HL-60/S4 treated with phorbol 12-myristate 13-acetate at 8.2 ng/mL for 4 days and 3 days (cell line): Measurements from ENCODE around the gene ZBTB12.
"Not testable (repeated sequence)": the region's sequence is repeated elsewhere in the genome, so short reads cannot be mapped to it uniquely, and the experiment has no call there.

Source experiments
- in situ Hi-C: fragments of 300-500 bp; cut with MboI; formaldehyde crosslinking; loops from 2 replicates; pipeline ENCODE4 v1.15.0; 2022; ENCODE audit warnings: low sequenced_read_pairs

The ZBTB12 gene

DNA sequence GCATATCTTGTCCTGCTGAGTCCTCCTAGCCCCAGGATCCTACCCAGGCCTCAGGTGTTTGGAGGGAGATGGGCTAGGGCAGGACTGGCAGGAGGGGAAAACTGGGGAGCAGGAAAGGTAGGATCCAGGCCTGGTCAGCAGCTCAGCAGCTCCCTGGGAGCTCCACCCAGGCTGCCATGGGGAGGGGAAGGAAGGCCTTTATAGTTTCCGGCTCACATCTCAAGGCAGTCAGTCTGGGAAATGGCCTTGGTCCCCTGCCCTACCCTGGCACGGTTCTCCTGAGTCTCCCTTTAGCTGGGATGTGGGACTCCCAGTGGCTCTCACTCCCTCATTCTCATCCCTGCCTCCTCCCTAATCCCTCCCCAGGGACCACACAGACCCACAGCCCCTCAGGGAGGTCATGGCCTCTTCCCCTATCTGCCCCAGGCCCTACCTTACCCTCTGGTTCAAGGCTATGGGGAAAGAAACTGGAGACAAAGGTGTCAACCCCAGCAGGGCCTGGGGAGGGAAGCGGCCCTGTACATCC, 24.7 kb downstream of the ZBTB12 start:
- in situ Hi-C loops: no loop called here

DNA sequence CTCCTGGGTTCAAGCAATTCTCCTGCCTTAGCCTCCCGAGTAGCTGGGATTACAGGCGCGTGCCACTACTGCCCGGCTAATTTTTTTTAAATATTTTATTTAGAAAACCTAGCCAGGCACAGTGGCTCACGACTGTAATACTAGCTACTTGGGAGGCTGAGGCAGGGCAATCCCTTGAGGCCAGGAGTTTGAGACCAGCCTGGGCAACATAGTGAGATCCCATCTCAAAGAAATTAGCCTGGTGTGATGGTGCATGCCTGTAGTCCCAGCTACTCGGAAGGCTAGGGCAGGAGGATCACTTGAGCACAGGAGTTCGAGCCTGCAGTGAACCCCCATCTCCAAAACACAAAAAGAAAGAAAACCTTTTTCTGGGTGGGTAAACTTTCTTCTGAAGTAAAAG, 25.5 kb downstream of the ZBTB12 start:
- in situ Hi-C loops: no loop called here

DNA sequence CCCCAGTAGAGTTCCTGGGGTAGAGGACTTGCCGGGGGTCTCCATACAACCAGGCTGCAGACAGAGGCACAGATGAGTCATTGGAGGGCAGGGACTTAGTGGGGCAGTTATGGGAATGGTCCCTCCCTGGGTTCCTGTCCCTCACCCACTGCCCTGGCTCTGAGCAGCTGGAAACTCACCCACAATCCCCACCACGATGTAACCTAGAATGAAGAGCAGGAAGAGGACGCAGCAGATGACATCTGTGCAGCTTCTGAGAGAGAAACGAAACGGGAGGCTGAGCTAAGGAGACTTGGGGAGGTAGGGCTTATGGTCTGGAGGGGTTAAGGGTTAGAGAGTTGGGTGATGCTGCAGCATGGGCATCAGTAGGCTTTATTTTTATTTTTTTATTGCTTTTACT, 26.0 kb downstream of the ZBTB12 start:
- in situ Hi-C loops: no loop called here

DNA sequence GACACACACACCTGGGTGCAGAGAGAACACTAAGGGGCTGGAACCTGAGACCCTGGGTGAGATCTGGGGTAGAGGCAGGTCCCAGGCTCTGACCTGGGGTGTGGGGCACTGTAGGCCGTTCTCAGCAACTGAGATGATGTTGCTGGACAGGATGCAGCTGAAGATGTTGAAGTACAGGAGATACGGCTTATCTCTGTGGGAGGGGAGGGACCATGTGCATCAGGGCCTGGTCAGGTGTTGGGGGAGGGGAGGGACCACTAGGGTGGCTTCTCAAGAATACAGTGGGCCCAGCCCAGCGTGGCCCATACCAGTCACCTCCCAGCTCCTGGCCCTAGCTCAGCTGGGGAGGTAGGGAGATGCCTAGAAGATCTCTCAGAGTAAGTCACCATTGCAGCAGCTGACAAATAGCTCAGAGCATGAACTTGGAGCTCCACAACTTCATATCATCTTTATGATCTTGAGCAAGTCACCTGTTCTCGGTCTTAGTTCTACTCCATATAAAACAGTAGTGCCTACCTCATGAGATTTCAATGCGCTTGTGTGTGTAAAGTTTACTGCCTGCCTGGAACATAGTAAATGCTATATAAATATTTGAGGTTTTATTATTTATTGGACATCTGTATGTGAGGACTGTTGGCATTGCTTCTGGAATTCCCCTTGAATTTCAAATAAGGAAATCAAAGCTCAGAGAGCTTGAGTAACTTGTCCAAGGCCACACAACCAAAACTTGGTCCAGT, 26.9 kb downstream of the ZBTB12 start:
- in situ Hi-C loops: no loop called here

DNA sequence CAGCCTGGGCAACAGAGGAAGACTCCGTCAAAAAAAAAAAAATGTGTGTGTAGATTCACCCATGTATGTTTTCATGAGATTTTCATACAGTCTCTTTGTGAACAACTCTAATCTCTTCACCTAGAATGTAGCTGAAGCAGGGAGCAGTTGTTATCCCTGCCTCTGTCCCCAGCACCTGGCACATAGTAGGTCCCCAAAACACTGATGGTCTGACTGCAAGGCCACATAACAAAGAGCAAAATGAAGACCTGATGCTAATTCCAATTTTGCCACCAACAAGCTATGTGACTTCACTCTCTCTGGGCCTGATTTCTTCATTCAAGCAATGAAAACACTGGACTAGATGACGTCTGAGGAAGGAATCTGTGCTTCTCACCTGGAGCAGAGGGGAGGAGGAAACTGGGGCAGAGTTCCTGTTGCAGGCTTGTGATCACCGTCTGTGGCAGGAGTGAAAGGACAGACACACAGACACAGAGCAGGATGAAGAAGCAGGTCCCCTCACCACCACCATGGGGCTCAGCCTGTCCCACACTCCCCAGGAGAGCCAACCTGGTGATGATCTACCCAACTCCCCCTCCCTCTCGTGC, 27.7 kb downstream of the ZBTB12 start:
- in situ Hi-C loops: no loop called here

DNA sequence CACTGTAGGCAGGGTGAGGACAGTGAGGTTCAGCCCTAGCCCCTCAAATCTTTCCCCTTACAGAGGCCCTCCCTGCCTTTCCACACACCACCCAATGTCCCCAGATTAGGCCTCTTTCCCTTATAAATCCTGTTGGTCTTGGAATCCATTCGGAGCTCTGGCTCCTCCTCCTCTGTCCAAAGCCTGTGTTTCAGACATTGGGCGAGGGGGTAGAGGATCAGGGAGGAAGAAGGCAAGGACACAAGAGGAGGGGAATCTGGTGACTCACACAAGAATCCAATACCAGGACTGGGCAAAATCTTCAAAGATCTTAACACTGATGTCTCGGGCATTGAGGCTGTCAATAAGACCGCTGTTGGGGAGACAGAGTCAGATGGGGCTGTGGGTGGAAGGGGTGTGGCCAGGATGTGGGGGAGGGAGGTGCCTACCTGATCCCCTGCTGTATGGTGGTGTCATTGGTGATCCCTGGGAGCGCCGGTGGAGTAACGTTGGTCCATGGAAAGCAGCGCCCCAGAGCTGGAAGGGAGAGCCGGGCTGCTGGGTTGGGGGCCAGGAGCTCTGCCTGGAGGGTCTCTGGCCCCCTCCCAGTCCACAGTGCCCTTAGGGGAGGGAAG, 30.7 kb downstream of the ZBTB12 start:
- in situ Hi-C loops: no loop called here

DNA sequence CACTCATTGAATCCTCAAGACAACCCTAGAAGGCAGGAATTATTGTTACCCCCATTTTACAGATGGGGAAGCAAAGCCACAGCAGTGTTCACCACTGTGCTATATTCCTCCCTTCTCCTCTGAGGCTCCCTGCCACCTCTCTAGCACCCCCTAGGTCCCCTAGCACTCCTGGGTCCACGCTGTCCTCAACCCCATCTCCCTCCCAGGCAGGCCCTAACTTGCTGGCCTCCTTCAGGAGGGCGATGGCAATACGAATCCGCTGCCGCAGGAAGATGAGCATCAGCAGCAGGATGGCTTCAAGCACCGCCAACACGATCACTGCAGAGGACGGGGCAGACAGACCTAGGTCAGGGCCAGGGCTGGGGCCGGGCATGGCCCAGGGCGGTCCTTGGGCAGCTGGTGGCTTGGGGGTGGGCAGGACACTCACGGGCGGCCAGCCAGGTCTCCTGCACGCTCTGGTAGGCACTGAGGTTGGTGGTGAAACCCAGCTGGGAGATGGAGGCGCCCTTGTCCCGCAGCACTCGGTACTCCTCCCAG, 31.4 kb downstream of the ZBTB12 start:
- in situ Hi-C loops: no loop called here

DNA sequence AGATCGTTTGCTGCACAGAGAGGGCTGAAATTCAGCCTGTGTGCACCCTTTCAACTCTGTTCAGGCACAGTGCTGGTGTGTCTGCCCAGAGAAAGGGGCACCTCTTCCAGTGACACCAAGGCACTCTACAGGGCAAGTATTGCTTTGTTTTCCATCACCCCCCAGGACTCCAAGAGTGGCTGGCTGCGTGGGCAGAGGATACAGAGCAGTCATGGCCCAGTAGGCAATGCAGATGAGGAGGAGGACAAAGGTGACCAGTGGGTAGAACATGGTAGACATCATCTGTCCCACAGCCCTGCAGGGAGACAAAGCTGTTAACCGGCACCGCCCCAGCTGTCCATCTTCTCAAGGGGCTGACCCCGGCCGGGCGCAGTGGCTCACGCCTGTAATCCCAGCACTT, 32.5 kb downstream of the ZBTB12 start:
- in situ Hi-C loops: no loop called here

DNA sequence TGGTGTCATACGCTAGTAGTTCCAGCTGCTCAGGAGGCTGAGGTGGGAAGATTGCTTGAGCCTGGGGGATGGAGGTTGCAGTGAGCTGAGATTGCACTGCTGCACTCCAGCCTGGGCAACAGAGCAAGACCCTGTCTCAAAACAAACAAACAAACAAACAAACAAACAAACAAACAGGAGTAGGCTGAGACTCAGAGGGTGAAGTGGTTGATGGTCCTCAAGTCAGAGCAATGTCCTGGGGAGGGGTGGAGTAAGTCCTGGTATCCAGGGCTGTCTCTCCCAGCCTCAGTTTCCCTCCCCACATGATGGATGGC, 33.3 kb downstream of the ZBTB12 start:
- in situ Hi-C loops: not testable (repeated sequence)

DNA sequence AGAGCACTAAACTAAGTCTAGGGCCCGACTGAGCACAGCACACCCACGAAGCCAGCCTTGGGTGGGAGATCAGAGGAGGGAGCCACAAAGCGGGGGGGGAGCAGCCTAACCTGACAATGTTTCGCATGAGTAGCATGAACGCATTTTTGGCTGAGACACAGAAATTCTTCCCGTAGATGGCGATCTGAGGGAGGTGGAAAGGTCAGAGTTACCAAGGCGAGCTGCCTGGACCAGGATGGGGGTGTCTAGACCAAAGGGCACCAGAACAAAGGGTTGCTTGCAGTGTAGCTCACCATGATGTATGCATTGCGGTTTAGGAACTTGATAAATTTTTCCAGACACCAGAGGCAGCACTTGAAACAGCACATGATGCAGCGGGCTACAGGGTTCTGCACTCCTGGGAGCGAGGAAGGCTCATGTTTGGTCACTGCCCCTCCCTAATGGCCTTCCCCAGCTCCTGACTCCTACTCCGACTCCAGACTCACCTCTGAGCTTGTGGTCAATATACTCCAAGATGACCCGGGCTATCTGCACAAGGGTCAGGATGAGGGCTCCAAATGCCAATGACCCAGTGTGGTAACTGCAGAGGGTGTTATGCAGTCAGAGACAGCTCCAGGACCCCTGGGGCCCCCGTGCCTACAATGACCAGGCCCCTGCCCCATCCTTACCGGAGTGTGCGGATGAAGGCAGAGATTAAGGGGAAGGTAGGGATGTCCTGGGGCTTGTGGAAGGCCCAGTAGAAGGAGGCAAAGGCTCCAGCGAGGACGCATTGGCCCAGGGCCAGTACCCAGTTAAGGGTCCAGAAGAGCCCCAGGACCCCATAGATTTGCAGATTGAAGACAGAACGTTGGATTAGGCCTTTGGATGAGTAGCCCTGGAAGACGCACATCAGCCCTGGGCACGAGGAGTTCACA, 36.4 kb downstream of the ZBTB12 start:
- in situ Hi-C loops: no loop called here

DNA sequence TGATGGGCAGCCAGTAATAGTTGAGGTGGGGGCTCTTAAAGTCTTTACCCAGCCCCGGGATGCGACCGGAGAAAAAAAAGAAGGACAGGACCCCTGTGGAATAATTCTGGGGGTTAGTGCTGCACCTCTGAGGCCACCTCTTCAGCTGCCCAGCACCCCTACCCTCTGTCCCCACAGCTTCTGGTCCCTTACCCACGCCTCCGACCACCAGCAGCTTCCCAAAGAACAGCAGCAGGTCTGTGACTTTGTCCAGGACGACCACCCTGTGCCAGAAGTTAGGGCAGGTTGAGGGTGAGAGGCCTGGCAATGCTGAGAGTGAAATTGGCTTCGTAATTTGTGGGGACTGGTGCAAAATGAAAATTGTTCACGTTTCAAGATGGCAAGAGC, 37.1 kb downstream of the ZBTB12 start:
- in situ Hi-C loops: no loop called here

DNA sequence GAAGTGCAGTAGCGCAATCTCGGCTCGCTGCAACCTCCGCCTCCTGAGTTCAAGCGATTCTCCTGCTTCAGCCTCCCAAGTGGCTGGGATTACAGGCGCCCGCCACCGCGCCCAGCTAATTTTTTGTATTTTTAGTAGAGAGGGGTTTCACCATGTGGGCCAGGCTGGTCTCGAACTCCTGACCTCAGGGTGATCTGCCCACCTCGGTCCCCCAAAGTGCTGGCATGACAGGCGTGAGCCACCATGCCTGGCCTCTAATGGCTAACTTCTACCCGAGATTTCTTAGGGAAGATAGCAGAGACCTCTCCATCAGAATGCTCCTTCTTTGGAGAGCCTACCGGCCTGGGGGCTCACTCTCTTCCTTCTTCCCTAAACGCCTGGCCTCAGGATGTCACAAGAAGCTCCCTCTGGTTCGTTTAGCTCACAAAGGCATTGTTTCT, 37.7 kb downstream of the ZBTB12 start:
- in situ Hi-C loops: not testable (repeated sequence)

DNA sequence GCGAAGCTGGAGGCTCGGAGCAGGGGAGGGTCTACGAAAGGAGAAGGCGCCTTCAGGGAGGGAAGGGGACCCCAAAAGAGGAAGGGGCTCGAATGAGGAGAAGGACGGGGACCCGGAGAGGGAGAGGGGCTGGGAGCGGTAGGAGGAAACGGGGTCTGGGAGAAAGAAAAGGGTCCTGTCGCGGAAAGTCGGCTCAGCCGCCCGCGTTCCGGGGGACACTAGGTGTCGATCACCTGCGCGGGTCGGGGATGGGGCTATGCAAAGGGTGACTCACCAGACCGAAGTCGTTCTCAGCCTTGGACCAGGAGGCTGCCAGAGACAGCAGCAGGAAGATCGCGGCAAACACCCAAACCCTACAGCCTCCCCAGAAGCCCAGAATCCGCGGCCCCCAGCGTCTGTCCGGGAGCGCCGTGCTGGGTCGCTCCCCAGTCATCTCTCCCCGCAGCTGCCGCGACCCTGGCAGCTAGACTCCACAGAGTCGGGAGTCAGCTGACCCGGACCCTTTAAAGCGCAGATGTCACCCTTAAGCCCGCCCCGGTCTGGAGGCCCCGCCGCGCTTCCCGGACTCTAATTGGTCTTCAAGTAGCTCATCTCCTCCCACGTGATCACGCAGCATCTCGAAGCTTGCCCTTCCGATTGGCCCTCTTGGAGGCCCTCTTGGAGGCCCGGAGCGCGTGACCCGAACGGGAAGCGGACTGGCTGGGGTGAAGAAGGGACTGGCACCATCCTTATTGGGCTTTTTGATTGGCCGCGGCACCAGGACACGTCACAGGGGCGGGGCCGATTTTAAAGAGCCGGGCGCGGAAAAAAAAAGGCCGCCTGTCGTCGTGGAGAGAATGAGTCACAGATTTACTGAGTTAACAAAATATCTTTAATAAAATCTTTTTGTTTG, 39.3 kb downstream of the ZBTB12 start, which contains the start of gene NEU1:
Gene NEU1 (minus strand): TSS at position 478 of the 892 bp plus-strand sequence. CDS start 45 bp downstream, at position 433.
- in situ Hi-C loops: no loop called here

DNA sequence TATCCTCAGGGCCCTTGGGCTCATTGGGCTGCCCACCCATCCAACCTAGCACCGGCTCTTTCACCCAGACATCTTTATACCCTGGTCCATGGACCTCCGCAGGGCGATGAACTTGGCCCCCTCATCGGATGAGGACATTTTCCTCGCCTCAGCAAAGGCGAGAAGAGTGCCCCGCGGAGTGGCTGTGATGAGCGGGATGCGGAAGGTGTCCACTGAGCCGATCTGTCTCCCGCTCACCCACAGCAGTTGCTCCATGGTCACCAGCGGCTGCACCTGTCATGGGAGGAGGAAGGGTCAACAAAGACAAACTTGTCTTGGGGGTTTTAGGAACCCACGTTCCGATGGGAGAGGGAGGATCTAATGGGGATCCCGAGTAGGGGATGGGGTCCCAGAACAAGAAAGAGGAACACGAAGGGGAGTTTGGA, 40.0 kb downstream of the ZBTB12 start:
- in situ Hi-C loops: no loop called here

DNA sequence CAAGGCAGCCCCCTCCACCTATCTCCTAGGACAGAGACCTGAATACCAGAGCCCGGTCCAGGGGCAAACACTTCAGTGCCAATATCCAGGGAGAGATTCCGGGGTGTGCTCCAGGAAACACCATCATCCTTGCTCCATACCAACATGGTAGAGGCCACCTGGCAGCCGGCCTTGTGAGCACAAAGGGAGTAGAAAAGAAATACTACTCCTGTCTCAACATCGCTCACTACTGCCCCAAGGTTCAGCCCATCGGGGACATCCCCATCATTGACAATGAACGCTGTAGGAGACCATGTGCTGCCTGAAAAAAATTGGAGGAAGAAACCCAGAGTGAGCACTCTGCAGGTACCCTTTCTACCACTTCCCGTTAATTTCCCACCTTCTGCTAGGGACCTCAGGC, 40.7 kb downstream of the ZBTB12 start:
- in situ Hi-C loops: no loop called here

DNA sequence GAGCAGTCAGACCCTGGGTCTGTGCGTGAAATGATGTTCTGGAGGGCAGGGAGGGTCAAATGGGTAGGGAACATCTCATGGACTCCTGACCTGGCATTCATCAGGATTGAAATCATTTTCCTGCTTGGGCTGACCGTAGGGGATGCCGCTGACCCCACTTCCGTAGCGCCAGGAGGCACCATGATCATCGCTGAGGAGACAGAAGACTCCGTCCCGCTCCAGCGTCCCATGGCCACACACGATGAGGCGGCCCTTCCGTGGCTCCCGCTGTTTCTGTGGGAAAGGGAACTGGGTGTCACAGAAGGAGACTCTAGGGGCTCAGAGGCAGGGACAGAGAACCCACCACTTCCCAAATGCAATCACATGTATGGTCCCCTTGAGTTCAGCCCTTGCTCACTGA, 41.5 kb downstream of the ZBTB12 start:
- in situ Hi-C loops: no loop called here

DNA sequence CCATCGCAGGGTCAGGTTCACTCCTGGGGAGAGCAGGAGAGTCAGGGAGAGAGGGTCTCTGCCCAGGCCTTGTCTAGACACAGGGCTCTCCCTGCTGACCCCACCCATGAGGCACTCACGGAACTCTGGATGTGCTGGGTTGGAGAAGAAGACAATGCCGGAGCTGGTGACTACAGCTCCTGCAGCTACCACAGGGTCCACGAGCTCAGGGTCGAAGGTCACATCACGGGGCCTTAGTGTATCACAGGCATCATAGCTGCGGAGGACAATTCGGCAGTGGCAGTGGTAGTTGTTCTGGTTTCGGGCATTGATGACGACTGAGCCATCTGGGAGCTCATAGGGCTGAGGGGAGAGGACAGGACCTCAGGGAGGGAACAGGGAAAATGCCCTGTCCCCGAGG, 42.0 kb downstream of the ZBTB12 start:
- in situ Hi-C loops: no loop called here

DNA sequence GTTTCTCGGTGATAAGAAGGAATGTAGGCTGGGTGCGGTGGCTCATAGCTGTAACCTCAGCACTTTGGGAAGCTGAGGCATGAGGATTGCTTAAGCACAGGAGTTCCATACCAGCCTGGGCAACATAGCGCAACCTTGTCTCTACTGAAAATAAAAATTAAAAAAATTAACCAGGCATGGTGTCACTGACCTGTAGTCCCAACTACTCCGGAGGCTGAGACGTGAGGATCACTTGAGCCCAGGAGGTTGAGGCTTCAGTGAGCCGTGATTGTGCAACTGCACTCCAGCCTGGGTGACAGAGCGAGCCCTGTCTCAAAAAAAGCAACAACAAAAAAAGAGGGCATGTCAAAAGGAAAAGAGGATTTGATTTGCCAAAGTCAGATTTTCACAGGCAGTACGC, 43.2 kb downstream of the ZBTB12 start:
- in situ Hi-C loops: no loop called here

DNA sequence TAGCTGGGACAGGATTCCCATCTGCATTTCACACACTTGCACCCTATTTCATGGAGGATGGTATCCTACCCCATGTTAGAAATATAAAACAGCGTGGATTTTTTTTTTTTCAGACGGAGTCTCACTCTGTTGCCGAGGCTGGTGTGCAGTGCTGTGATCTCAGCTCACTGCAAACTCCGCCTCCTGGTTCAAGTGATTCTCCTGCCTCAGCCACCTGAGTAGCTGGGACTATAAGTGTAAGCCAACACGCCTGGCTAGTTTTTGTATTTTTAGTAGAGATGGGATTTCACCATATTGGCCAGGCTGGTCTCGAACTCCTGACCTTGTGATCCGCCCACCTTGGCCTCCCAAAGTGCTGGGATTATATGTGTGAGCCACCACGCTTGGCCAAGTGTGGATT, 44.1 kb downstream of the ZBTB12 start:
- in situ Hi-C loops: not testable (repeated sequence)
